Osteocyte (in vitro differentiated cells): Measurements from ENCODE around the gene MYOZ3. TPM values are rescaled to one million over a fixed set of nuclear protein-coding genes. Genes with fewer than 3 reads are reported as not detected.

Source experiments
- DNase-seq: peaks from one replicate; pipeline ENCODE4 v3.0.0; 2021; ENCODE audit warnings: mixed read lengths; ENCODE audit not compliant: unreplicated experiment; ENCODE audit errors: extremely low spot score
- H3K27ac Mint-ChIP-seq: one replicate; pipeline ENCODE4 v1.8.0; 2021; ENCODE audit warnings: mild to moderate bottlenecking, mixed read lengths; ENCODE audit not compliant: unreplicated experiment
- H3K27me3 Mint-ChIP-seq: one replicate; pipeline ENCODE4 v1.8.0; 2021; ENCODE audit warnings: mixed read lengths; ENCODE audit not compliant: unreplicated experiment
- H3K36me3 Mint-ChIP-seq: one replicate; pipeline ENCODE4 v1.8.0; 2021; ENCODE audit warnings: mixed read lengths; ENCODE audit not compliant: unreplicated experiment
- H3K4me1 Mint-ChIP-seq: one replicate; pipeline ENCODE4 v1.8.0; 2021; ENCODE audit warnings: mixed read lengths; ENCODE audit not compliant: unreplicated experiment
- H3K4me3 Mint-ChIP-seq: one replicate; pipeline ENCODE4 v1.8.0; 2021; ENCODE audit warnings: mild to moderate bottlenecking, moderate library complexity, mixed read lengths; ENCODE audit not compliant: unreplicated experiment
- H3K9me3 Mint-ChIP-seq: one replicate; pipeline ENCODE4 v1.8.0; 2021; ENCODE audit warnings: mixed read lengths; ENCODE audit not compliant: unreplicated experiment
- CTCF ChIP-seq: fragments of 200-600 bp; sonication (generic); IDR thresholded peaks from 2 replicates; pipeline ENCODE4 v1.5.0; 2021; ENCODE audit warnings: antibody characterized with exemption, mild to moderate bottlenecking, moderate library complexity
- total RNA-seq: library from RNA; stranded (reverse); gene quantifications from 2 replicates; pipeline ENCODE4 v1.2.1, GENCODE V29; 2021

MYOZ3 gene
- total RNA-seq, 1 donor from 2014 or later: 0.27 TPM

DNA sequence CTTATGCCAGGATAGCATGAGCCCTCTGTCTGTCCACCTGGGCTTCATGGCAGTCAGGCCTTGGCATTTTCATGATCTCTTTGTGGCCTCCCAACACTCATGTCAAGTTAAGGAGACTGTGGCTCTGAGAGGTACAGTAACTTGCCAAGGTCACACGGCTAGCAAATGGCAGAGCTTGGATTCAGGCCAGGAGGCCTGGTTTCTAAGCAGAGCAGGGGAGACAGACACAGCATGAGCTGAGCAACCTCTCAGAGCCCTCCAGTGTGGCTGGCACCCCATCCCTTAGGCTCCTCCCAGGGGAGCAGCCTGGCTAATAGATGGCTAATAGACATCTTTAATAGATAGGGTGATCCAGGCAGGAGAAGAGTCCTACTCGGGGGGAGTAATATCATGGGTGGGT is 16.5 kb upstream of the MYOZ3 start:
- Mint-ChIP-seq H3K4me3 (no peak overlapping the region), H3K27ac (peak overlapping the region; percentile 61), H3K9me3 (no peaks in the 10 kb centered on the region), H3K36me3 (peaks cover 16% of the 10 kb centered on the region), H3K4me1 (peaks cover 64% of the 10 kb centered on the region), H3K27me3 (no peaks in the 10 kb centered on the region)
- no peak for TF ChIP-seq CTCF
- no peak for DNase-seq

- Mint-ChIP-seq H3K9me3 (no peaks in the 10 kb centered on the region), H3K36me3 (peaks cover 19% of the 10 kb centered on the region), H3K4me3 (no peak overlapping the region), H3K27ac (peak overlapping the region; percentile 61), H3K27me3 (no peaks in the 10 kb centered on the region), H3K4me1 (peaks cover 57% of the 10 kb centered on the region)
- no peak for DNase-seq
- TF ChIP-seq CTCF: no peak
Observed at GRCh38 chr5:150645070-150645700, 15.9 kb upstream of the MYOZ3 start.

- no peak overlapping the region for H3K4me3 Mint-ChIP-seq
- H3K4me1 Mint-ChIP-seq: peaks cover 33% of the 10 kb centered on the region
- no peak overlapping the region for H3K27ac Mint-ChIP-seq
- no peak for DNase-seq
- no peaks in the 10 kb centered on the region for H3K27me3 Mint-ChIP-seq
- peaks cover 26% of the 10 kb centered on the region for H3K36me3 Mint-ChIP-seq
- H3K9me3 Mint-ChIP-seq: no peaks in the 10 kb centered on the region
- no peak for TF ChIP-seq CTCF
Observed at GRCh38 chr5:150647275-150648251, 13.5 kb upstream of the MYOZ3 start.

DNA sequence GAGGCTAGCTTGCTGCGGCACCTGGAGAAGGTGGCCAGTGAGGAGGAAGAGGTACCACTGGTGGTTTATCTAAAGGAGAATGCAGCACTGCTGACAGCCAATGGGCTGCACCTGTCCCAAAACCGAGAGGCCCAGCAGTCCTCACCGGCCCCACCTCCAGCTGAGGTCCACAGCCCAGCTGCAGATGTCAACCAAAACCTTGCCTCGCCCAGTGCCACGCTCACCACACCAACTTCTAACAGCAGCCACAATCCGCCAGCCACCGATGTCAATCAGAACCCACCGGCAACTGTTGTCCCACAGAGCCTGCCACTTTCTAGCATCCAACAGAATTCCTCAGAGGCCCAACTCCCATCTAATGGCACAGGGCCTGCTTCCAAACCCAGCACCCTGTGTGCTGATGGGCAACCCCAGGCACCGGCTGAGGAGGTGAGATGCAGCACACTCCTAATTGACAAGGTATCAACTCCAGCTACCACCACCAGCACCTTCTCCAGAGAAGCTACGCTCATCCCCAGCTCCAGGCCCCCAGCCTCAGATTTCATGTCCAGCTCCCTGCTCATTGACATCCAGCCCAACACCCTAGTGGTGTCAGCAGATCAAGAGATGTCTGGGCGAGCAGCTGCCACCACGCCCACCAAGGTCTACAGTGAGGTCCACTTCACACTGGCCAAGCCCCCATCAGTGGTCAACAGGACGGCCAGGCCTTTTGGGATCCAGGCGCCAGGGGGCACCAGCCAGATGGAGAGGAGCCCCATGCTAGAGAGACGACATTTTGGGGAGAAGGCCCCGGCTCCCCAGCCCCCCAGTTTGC is 12.6 kb upstream of the MYOZ3 start:
- no peak for DNase-seq
- H3K4me1 Mint-ChIP-seq: peaks cover 33% of the 10 kb centered on the region
- no peak overlapping the region for H3K4me3 Mint-ChIP-seq
- no peak for TF ChIP-seq CTCF
- no peaks in the 10 kb centered on the region for H3K9me3 Mint-ChIP-seq
- no peak overlapping the region for H3K27ac Mint-ChIP-seq
- H3K27me3 Mint-ChIP-seq: no peaks in the 10 kb centered on the region
- peaks cover 26% of the 10 kb centered on the region for H3K36me3 Mint-ChIP-seq
